SW 1271 (cell line): Measurements from ENCODE around the gene PAQR4.

Experiments
- DNase-seq, 2 experiments: peaks; one replicate each; lab custom pipeline; 2025; lab: John Stamatoyannopoulos, UW

PAQR4 gene

DNA sequence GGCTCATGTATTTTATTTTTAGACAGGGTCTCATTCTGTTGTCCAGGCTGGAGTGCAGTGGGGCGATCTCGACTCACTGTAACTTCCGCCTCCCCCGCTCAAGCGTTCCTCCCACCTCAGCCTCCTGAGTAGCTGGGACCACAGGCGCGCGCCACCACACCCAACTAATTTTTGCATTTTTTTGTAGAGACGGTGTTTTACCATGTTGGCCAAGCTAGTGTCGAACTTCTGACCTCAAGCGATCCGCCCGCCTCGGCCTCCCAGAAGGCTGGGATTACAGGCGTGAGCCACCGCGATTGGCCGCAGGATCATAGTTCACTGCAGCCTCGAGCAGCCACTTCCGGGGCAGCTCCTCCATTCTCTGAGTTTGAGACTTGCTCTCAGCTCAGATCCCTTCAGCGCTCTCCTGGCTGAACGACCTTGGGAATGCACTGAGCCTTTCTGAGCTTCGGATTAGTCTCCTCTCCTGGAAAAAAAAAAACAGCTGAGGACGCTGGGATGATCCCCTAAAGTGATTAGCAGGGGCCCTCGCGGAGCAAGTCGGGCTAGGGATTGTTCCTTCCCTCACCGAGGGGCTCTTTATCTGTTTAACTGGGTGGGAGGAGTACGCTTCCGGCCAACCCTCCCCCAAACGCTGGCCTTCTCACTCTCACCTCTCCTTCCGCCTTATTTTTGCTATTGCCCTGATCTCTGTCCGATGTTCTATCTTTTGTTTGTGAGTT, 12.2 kb downstream of the PAQR4 start:
- DNase-seq: no peak

GRCh38 chr16:2981899-2982250, 12.7 kb downstream of the PAQR4 start:
- DNase-seq: no peak

DNA sequence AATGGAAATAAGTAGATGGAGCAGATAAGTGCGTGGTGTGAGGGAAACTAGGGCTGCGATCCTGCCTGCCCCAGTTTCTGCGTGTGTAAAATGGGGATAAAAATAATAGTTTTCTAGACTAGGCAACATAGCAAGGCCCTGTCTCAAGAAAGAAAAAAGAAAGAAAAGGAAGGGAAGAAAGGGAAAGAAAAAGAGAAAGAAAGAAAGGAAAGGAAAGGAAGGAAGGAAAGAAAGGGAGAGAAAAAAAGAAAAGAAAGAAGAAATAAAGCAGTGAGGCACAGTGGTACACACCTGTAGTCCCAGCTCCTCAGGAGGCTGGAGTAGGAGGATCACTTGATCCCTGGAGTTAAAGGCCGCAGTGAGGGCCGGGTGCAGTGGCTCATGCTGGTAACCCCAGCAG, 13.3 kb downstream of the PAQR4 start:
- DNase-seq: no peak

DNA sequence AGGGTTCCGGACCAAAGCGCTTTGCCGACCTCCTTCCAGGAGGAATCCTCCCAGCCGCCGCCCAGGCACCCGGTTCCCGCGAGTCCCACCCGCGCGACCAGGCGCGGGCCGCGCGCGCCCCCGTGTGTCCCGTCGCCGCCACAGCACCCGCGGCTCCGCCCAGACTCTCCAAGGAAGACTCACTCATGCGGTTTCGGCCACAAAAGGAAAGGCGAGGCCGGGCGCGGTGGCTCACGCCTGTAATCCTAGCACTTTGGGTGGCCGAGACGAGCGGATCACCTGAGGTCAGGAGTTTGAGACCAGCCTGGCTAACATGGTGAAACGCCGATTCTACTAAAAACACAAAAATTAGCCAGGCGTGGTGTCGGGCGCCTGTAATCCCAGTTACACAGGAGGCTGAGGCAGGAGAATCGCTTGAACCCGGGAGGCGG, 14.6 kb downstream of the PAQR4 start:
- DNase-seq: peak in 1 of 2 experiments; percentile 61

- DNase-seq: no peak
These were observed 16.3 kb downstream of the PAQR4 start for GRCh38 chr16:2985462-2985861.

GRCh38 chr16:2985893-2986355, 16.8 kb downstream of the PAQR4 start:
- no peak for DNase-seq

DNA sequence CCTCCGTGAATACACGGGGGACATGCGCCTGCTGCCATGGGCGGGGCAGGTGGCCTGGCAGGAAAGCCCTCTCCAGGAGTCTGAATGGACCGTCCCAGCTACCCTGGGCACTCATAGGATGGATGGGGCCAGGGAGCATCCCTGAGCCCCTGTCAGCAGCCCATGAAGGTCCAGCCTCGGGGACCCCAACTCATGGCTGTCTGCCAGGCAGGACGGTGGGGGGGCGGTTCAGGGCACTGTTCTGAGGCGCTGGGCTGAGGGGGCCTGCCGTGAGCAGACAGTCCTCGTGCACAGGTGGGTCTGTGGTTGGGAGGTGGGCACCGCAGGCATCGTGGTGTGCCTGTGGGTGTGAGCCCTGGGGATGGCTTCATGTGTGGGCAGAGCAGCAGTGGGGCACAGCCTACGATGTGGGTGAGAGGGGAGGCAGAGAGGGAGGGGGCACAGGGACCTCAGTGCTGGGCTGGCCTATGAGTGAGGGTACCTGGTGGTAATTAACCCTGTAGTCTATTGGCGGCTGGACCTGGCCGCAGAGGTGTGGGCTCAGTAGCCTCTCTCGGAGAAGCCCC, 17.6 kb downstream of the PAQR4 start:
- DNase-seq: no peak

- no peak for DNase-seq
These were observed 18.1 kb downstream of the PAQR4 start for GRCh38 chr16:2987286-2987685.

DNA sequence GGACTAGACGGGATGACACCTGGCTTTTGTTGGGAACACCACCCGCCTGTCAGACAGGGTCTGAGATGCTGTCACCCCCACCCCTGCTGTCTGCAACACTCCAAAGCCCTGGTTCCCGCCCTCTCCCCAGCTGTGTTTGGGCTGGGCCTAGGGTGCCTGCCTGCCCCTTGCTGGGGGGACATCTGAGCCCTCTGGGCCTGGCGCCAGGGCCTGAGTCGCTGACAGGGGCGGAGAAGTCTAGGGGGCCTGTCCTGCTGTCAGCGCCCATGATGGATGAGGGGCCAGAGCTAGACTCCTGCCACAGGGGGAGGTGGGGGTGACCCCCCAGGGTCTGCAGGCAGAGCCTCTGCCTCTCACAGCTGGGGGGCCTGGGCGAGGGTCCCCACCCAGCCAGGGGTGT, 18.7 kb downstream of the PAQR4 start:
- DNase-seq: no peak

GRCh38 chr16:2988590-2989099, 19.5 kb downstream of the PAQR4 start:
- DNase-seq: no peak

- no peak for DNase-seq
These were observed 21.7 kb downstream of the PAQR4 start for GRCh38 chr16:2990891-2991290.

- DNase-seq: no peak
These were observed 22.6 kb downstream of the PAQR4 start for GRCh38 chr16:2991566-2992261.

DNA sequence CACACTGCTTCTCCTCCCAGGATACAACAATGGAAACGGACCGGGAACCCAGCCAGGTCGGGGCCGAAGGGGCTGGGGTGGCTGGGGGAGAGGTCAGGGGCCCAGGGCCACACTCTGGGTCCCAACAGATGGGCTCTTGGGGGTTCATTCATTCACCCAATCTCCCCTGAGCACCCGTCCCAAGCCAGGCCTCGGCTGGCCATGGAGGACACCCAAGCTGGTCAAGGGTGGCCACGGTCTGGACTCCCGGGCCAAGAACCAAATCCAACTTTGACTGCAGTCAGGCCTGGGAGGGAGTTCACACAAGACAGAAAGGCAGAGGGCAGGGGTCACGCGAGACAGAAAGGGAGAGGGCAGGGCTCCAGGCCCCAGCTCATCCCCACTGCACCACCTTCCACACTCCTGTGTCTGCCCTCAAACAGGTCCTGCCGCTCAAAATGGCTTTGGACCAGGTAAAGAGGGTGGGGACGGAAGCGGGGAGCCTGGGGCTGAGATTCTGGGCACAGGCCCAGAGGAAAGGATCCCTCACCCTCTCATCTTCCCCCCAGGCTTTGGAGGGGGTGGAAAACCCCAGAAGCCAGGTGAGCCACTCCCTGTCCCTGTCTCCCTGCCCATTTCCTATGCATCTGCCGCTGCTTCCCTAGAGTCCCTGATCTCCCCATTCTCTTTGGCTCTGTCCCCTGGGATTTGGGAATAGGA, 23.4 kb downstream of the PAQR4 start:
- DNase-seq: no peak

GRCh38 chr16:2996298-2996697, 27.1 kb downstream of the PAQR4 start:
- no peak for DNase-seq

GRCh38 chr16:2999929-3000328, 30.8 kb downstream of the PAQR4 start:
- no peak for DNase-seq

GRCh38 chr16:3000540-3000939, 31.4 kb downstream of the PAQR4 start:
- DNase-seq: no peak

DNA sequence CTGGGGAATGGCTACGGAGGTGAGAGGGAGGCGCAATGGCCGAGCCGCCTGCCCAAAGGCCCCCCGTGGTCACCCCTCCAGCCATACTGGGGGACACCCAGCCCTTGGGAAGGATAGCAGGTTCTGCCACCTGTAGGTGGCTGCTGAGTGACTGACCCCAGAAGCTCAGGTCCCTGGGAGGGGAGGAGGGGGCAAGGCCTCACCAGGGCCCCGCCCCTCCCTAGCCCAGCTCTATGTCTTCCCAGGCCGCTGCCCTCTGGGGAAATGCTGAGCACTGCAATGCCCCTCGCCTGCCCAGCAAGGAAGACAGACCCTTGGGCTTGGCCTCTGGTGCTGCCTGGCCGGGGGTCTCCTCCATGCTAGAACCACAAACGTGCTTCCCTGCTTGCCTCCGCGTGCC, 32.2 kb downstream of the PAQR4 start:
- DNase-seq: no peak

GRCh38 chr16:3003582-3004270, 34.6 kb downstream of the PAQR4 start:
- peak; percentile 91 to 94 for DNase-seq

- DNase-seq: no peak
These were observed 35.2 kb downstream of the PAQR4 start for GRCh38 chr16:3004319-3004718.

DNA sequence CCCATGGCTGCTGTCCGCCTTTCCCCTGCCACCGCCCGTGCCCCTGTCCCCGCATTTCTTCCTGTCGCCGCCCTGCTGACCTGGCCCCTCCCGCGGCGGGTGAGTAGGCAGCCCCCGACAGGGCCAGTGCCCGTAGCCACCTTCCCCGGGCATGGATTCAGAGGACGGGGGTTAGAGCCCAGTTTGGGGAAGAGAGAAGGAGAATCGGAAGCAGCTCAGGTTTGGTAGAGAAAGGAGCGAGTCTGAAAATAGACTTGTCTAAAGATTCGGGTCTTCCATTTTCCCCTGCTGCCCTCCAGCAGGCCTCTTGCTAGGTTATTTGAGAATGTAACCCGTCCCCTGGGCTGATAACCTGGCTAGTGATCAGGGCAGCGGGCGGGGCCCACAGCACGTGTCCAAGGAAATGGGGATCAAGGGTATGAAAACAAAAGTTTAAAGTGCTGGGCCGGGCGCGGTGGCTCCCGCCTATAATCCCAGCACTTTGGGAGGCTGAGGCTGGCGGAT, 35.7 kb downstream of the PAQR4 start:
- no peak for DNase-seq

DNA sequence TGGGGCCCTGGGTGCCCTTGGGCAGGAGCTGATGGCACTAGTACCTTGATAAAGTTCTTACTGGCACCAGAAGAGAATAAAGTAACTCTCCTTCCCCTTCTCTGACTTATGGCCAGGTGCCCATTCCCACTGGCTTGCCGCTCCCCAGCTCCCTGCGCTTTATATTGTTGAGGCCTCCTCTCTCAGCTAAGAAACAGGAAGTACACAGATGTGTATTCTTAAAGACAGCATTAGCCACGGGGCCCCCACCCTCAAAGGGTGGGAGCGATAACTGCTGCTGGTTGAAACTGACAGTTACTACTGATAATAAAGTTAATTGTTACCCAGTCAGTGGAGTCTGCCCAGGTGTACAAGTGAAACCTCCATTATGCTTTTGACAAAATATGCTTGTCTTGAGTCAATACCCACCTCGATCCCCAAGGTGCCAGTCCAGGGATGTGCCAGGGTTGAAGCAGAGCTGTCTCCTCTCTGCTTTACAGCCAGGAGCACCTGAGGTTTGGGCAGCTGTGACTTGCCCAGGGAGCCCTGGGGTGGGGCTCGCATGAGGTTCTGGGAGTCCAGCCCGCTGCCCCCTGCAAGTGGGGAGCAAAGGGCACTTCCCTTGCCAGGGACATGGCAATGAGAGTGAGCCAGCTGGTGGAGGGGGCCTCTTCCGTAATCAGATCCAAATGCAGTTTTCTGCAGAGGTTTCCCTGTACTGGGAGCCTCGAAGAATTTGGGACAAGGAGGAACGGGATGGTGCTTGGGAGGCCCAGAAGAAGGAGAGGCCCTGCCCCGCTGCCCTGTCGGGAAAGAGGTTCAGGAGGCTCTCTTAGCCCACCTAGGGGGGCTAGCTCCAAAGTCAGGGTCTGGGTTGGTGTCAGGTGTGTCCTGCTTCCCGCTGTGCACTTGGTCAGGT, 38.2 kb downstream of the PAQR4 start:
- no peak for DNase-seq
